Measurements from ENCODE around the gene ABI1.
"Not testable (repeated sequence)": the region's sequence is repeated elsewhere in the genome, so short reads cannot be mapped to it uniquely, and the experiment has no call there.

The ABI1 gene

GRCh38 chr10:26804418-26805393 lies 56.1 kb downstream of the ABI1 start:
- DNase-seq: no peak

GRCh38 chr10:26803849-26804248 lies 56.9 kb downstream of the ABI1 start:
- no peak for DNase-seq

GRCh38 chr10:26802527-26802926 lies 58.2 kb downstream of the ABI1 start:
- DNase-seq: no peak

GRCh38 chr10:26801831-26802230 lies 58.9 kb downstream of the ABI1 start:
- DNase-seq: no peak

GRCh38 chr10:26801274-26801673 lies 59.5 kb downstream of the ABI1 start:
- DNase-seq: no peak

- DNase-seq: no peak
Observed at GRCh38 chr10:26800468-26800867, 60.3 kb downstream of the ABI1 start.

GRCh38 chr10:26799342-26799741 lies 61.4 kb downstream of the ABI1 start:
- DNase-seq: peak; percentile 4

GRCh38 chr10:26798298-26798697 lies 62.5 kb downstream of the ABI1 start:
- DNase-seq: no peak

- no peak for DNase-seq
Observed at GRCh38 chr10:26797340-26797739, 63.4 kb downstream of the ABI1 start.

GRCh38 chr10:26792758-26793495 lies 67.8 kb downstream of the ABI1 start:
- no peak for DNase-seq

GRCh38 chr10:26790221-26790995 lies 70.3 kb downstream of the ABI1 start:
- no peak for DNase-seq

GRCh38 chr10:26789779-26790178 lies 71.0 kb downstream of the ABI1 start:
- DNase-seq: not testable (repeated sequence)

- no peak for DNase-seq
Observed at GRCh38 chr10:26787362-26787761, 73.4 kb downstream of the ABI1 start.

GRCh38 chr10:26781797-26782196 lies 79.0 kb downstream of the ABI1 start:
- DNase-seq: no peak

- DNase-seq: no peak
Observed at GRCh38 chr10:26780793-26781601, 79.8 kb downstream of the ABI1 start.

GRCh38 chr10:26780106-26780792 lies 80.5 kb downstream of the ABI1 start:
- no peak for DNase-seq

GRCh38 chr10:26779176-26779860 lies 81.4 kb downstream of the ABI1 start:
- no peak for DNase-seq

GRCh38 chr10:26777686-26778085 lies 83.1 kb downstream of the ABI1 start:
- no peak for DNase-seq

GRCh38 chr10:26776258-26776657 lies 84.5 kb downstream of the ABI1 start:
- no peak for DNase-seq

- DNase-seq: no peak
Observed at GRCh38 chr10:26773633-26774032, 87.1 kb downstream of the ABI1 start.

- DNase-seq: no peak
Observed at GRCh38 chr10:26770069-26770468, 90.7 kb downstream of the ABI1 start.

Data from SHP77 treated with DMSO at 0.1 percent for 48 hours (cell line).